ENCODE results near the gene NDOR1. TPM values are rescaled to one million over a fixed set of nuclear protein-coding genes. Genes with fewer than 3 reads are reported as not detected.

The NDOR1 gene
- total and polyA plus RNA-seq, 2 of the 8 experiments (the other 6 are each of a cell fraction or from before 2014, with no cell fraction given): 25.7 to 32.3 TPM

- POLR2A ChIA-PET (ENCODE audit: partially characterized antibody): interaction anchor here (0.9 to 11.0 kb wide), 17 partner anchors 9 to 122 kb away, joined by 3 to 107 read pairs (median 8); partner anchors contain the start of genes CYSRT1, NDOR1, RNF208 and RNF224
These were observed 15.9 kb upstream of the NDOR1 start for GRCh38 chr9:137189297-137190295.

More at GRCh38 chr9:137189297-137190295, 15.9 kb upstream of the NDOR1 start:
- Histone ChIP-seq H3K27ac (ENCODE audit: low read depth, low read length) (no peak overlapping the region), H2AFZ (ENCODE audit: low read length) (no peak overlapping the region), H3K23ac (ENCODE audit: insufficient read length) (no peak overlapping the region), H4K91ac (replicated peaks; ENCODE audit: insufficient read length, low read length) (no peak overlapping the region), H2BK5ac (ENCODE audit: low read depth, low read length) (no peak overlapping the region), H2AK5ac (ENCODE audit: low read depth, low read length) (no peak overlapping the region; the same call in 1 of the 2 replicates), H2BK15ac (ENCODE audit: low read length) (no peak overlapping the region), H2BK20ac (ENCODE audit: low read length) (no peak overlapping the region), H3K56ac (replicated peaks; ENCODE audit: insufficient read length, low read depth, low read length) (no peak overlapping the region), H3K4me3 (ENCODE audit: extremely low read depth in 1 of 4, insufficient read depth in 2 of 4, low read depth in 3 of 4, low read length in 4 of 4) (peak overlapping the region; percentile 71 to 92 (median 82)), H3K14ac (ENCODE audit: insufficient read length) (no peak overlapping the region), H3K27me3 (replicated peaks in 1 of 4; ENCODE audit: control insufficient read depth in 3 of 4, extremely low read depth in 1 of 4, insufficient read depth in 3 of 4, low read length in 3 of 4) (no peaks in the 10 kb centered on the region; a peak in 1 of 7 replicates), H3K9me3 (ENCODE audit: insufficient read depth in 2 of 2, low read depth in 1 of 2, low read length in 1 of 2) (no peaks in the 10 kb centered on the region), H4K5ac (ENCODE audit: insufficient read length, low read depth, low read length) (no peak overlapping the region), H3K18ac (ENCODE audit: extremely low read depth, low read length) (no peak overlapping the region), H4K20me1 (replicated peaks in 1 of 2; ENCODE audit: control insufficient read depth in 1 of 2, insufficient read depth in 2 of 2, low read length in 2 of 2) (peaks cover 11 to 29% of the 10 kb centered on the region in 2 experiments), H3K4me1 (replicated peaks in 1 of 4; ENCODE audit: control insufficient read depth in 3 of 4, insufficient read depth in 4 of 4, low read length in 3 of 4) (peaks cover 0 to 24% (median 9%) of the 10 kb centered on the region in 4 experiments; a peak in 6 of 7 replicates), H2BK120ac (replicated peaks; ENCODE audit: low read depth, low read length) (no peak overlapping the region), H2BK12ac (ENCODE audit: low read depth, low read length) (no peak overlapping the region), H3K36me3 (ENCODE audit: control insufficient read depth in 2 of 4, insufficient read depth in 4 of 4, low read length in 3 of 4) (peaks cover 0 to 4% (median 3%) of the 10 kb centered on the region in 4 experiments; a peak in 4 of 8 replicates), H3K4ac (replicated peaks; ENCODE audit: insufficient read length, low read depth, low read length) (no peak overlapping the region), H3K79me1 (ENCODE audit: low read depth, low read length) (peaks cover 9% of the 10 kb centered on the region; the same call in 1 of the 2 replicates), H3K4me2 (ENCODE audit: insufficient read depth in 1 of 2, low read depth in 2 of 2, low read length in 2 of 2) (peak overlapping the region; percentile 76 to 99), H3K23me2 (ENCODE audit: low read depth, low read length) (peaks cover 8% of the 10 kb centered on the region; the same call in 1 of the 2 replicates), H3K9ac (replicated peaks in 1 of 4; ENCODE audit: extremely low read depth in 1 of 4, low read depth in 3 of 4, low read length in 3 of 4) (peak overlapping the region in 2 of 4 experiments; percentile 78 to 80; a peak in 4 of 7 replicates), H4K8ac (ENCODE audit: extremely low read depth, insufficient read depth, low read length) (peak overlapping the region; percentile 59; the same call in 1 of the 2 replicates), H3K79me2 (ENCODE audit: control insufficient read depth in 1 of 2, insufficient read depth in 2 of 2, low read length in 2 of 2) (peaks cover 0 to 30% of the 10 kb centered on the region in 2 experiments; a peak in 2 of 4 replicates)
- 56% methylated on average over 23 of the region's 23 CpGs; no CpG with 5 or more reads in 1 of the 2 experiments for WGBS, 2 experiments (ENCODE audit: extremely low coverage in 1 of 2, insufficient coverage in 1 of 2, insufficient read length in 1 of 2, insufficient replicate concordance in 2 of 2, low coverage in 1 of 2, low lambda C conversion rate in 2 of 2, missing lambda C conversion rate in 1 of 2)
- TF ChIP-seq POLR2A (IDR thresholded peaks at IDR 0.05; ENCODE audit: control extremely low read depth in 1 of 2, low read depth in 2 of 2, low read length in 2 of 2) (no peak), GABPA (IDR thresholded peaks at IDR 0.05; ENCODE audit: borderline replicate concordance, insufficient read depth, low read length) (0 out of 2 replicates have a peak, but pooled peaks have one; percentile 44), SP1 (IDR thresholded peaks at IDR 0.05; ENCODE audit: low read depth, low read length) (no peak)
- DNase-seq (ENCODE audit: low read depth in 1 of 2, low spot score in 2 of 2) (no peak), FAIRE-seq (no peak)
- CTCF ChIA-PET (ENCODE audit: partially characterized antibody): interaction anchor here (0.5 to 14.0 kb wide), 25 partner anchors 9 to 389 kb away, joined by 3 to 204 read pairs (median 4); partner anchors contain the start of genes CYSRT1, LRRC26, NDOR1 and NELFB

Data from H1 (cell line).